NCI-H1105 (cell line): ENCODE data around the gene SYN1.
A peak's percentile ranks its signal among the peaks of the same experiment; 100 is the strongest.
"Not testable (repeated sequence)": the region's sequence is repeated elsewhere in the genome, so short reads cannot be mapped to it uniquely, and the experiment has no call there.

Experiments
- DNase-seq: peaks from one replicate; lab custom pipeline; 2025; lab: John Stamatoyannopoulos, UW

Gene SYN1

GRCh38 chrX:47633689-47634590, 14.3 kb upstream of the SYN1 start:
- no peak for DNase-seq

GRCh38 chrX:47632666-47633065, 13.0 kb upstream of the SYN1 start:
- no peak for DNase-seq

GRCh38 chrX:47631676-47632075, 12.0 kb upstream of the SYN1 start:
- DNase-seq = no peak

- no peak for DNase-seq
Measured at GRCh38 chrX:47629419-47630200, 10.0 kb upstream of the SYN1 start, which contains the start of gene CFP. Gene CFP, minus strand, starts transcription at chrX:47629930. Its CDS starts 86 bp downstream, at chrX:47629844.

GRCh38 chrX:47628982-47629381, 9.3 kb upstream of the SYN1 start:
- DNase-seq = no peak

GRCh38 chrX:47625365-47625764, 5.7 kb upstream of the SYN1 start:
- DNase-seq = no peak

- peak; percentile 69 for DNase-seq
Measured at GRCh38 chrX:47623540-47624027, 3.9 kb upstream of the SYN1 start.

GRCh38 chrX:47621851-47622250, 2.2 kb upstream of the SYN1 start:
- DNase-seq = no peak

GRCh38 chrX:47620303-47620685, 637 bp upstream of the SYN1 start:
- no peak for DNase-seq

GRCh38 chrX:47618923-47619485, 653 bp downstream of the SYN1 start:
- no peak for DNase-seq

GRCh38 chrX:47614618-47615017, 5.0 kb downstream of the SYN1 start:
- no peak for DNase-seq

- no peak for DNase-seq
Measured at GRCh38 chrX:47613082-47613481, 6.6 kb downstream of the SYN1 start.

- DNase-seq = no peak
Measured at GRCh38 chrX:47612418-47612817, 7.2 kb downstream of the SYN1 start.

GRCh38 chrX:47611926-47612325, 7.7 kb downstream of the SYN1 start:
- DNase-seq = no peak

GRCh38 chrX:47611489-47611888, 8.2 kb downstream of the SYN1 start:
- DNase-seq = no peak

- DNase-seq = no peak
Measured at GRCh38 chrX:47610511-47610910, 9.1 kb downstream of the SYN1 start.

- no peak for DNase-seq
Measured at GRCh38 chrX:47608130-47608810, 11.4 kb downstream of the SYN1 start.

GRCh38 chrX:47607091-47607490, 12.6 kb downstream of the SYN1 start:
- DNase-seq = no peak

- no peak for DNase-seq
Measured at GRCh38 chrX:47605024-47605423, 14.6 kb downstream of the SYN1 start.

- not testable (repeated sequence) for DNase-seq
Measured at GRCh38 chrX:47603125-47603524, 16.5 kb downstream of the SYN1 start.

- no peak for DNase-seq
Measured at GRCh38 chrX:47597222-47597621, 22.4 kb downstream of the SYN1 start.

- no peak for DNase-seq
Measured at GRCh38 chrX:47596256-47596655, 23.4 kb downstream of the SYN1 start.
